Measurements from ENCODE around the gene ACHE. TPM values are rescaled to one million over a fixed set of nuclear protein-coding genes. Genes with fewer than 3 reads are reported as not detected.

The ACHE gene
- total RNA-seq, 1 experiment from 2014 or later: 10.4 TPM

GRCh38 chr7:100884736-100885439, 10.8 kb downstream of the ACHE start:
- POLR2A ChIA-PET: interaction anchor here (0.7 kb wide), 2 partner anchors 59 to 417 kb away, joined by 3 to 6 read pairs; no protein-coding TSS in a partner anchor
- peaks cover 19% of the 10 kb centered on the region for H3K36me3 ChIP-seq (ENCODE audit: control insufficient read depth, insufficient read depth, low read length)
- no peak for ATAC-seq
- TSS peak; percentile 63 for BruUV-seq (replicated peaks)
- no peaks in the 10 kb centered on the region for H3K9me3 ChIP-seq (ENCODE audit: control insufficient read depth, insufficient read depth, low read depth, low read length)
- in situ Hi-C loops (cut with HindIII; ENCODE audit: low pct_unique_long_range_greater_than_20kb, low sequenced_read_pairs): no loop called here
- TF ChIP-seq, protein P1, sequence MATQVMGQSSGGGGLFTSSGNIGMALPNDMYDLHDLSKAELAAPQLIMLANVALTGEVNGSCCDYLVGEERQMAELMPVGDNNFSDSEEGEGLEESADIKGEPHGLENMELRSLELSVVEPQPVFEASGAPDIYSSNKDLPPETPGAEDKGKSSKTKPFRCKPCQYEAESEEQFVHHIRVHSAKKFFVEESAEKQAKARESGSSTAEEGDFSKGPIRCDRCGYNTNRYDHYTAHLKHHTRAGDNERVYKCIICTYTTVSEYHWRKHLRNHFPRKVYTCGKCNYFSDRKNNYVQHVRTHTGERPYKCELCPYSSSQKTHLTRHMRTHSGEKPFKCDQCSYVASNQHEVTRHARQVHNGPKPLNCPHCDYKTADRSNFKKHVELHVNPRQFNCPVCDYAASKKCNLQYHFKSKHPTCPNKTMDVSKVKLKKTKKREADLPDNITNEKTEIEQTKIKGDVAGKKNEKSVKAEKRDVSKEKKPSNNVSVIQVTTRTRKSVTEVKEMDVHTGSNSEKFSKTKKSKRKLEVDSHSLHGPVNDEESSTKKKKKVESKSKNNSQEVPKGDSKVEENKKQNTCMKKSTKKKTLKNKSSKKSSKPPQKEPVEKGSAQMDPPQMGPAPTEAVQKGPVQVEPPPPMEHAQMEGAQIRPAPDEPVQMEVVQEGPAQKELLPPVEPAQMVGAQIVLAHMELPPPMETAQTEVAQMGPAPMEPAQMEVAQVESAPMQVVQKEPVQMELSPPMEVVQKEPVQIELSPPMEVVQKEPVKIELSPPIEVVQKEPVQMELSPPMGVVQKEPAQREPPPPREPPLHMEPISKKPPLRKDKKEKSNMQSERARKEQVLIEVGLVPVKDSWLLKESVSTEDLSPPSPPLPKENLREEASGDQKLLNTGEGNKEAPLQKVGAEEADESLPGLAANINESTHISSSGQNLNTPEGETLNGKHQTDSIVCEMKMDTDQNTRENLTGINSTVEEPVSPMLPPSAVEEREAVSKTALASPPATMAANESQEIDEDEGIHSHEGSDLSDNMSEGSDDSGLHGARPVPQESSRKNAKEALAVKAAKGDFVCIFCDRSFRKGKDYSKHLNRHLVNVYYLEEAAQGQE (IDR thresholded peaks at IDR 0.05; ENCODE audit: insufficient read depth in 1 of 2, low read depth in 2 of 2, low read length in 1 of 2): no peak
- 0 out of 2 replicates have a peak, but pooled peaks have one; percentile 28 for TF ChIP-seq POLR2AphosphoS5 (IDR thresholded peaks at IDR 0.05; ENCODE audit: low read depth, low read length)
- TF ChIP-seq SIN3A (IDR thresholded peaks at IDR 0.05; ENCODE audit: borderline replicate concordance, insufficient read depth, low read depth, low read length): no peak
- TF ChIP-seq TCF7L2 (IDR thresholded peaks at IDR 0.05; ENCODE audit: low read depth, low read length): no peak
- TF ChIP-seq CTCF (IDR thresholded peaks at IDR 0.05): no peak
- H3K27me3 ChIP-seq (ENCODE audit: control insufficient read depth, insufficient read depth, low read length): no peaks in the 10 kb centered on the region
- intact Hi-C loops (cut with micrococcal nuclease; ENCODE audit: unreplicated experiment): no loop called here
- no peak overlapping the region for H3K4me3 ChIP-seq (ENCODE audit: low read depth in 2 of 2, low read length in 2 of 2)
- no peak for DNase-seq (ENCODE audit: low read depth, low spot score)
- CTCF ChIA-PET: no interaction called here
- H3K27ac ChIP-seq (ENCODE audit: low read length): no peak overlapping the region
- peaks cover 18% of the 10 kb centered on the region for H3K4me1 ChIP-seq (ENCODE audit: control insufficient read depth, insufficient read depth, low read length)

GRCh38 chr7:100882785-100883526, 12.7 kb downstream of the ACHE start:
- H3K36me3 ChIP-seq (ENCODE audit: control insufficient read depth, insufficient read depth, low read length): peaks cover 18% of the 10 kb centered on the region
- DNase-seq (ENCODE audit: low read depth, low spot score): no peak
- POLR2A ChIA-PET: no interaction called here
- no peak for ATAC-seq
- intact Hi-C loops (cut with micrococcal nuclease; ENCODE audit: unreplicated experiment): no loop called here
- H3K4me1 ChIP-seq (ENCODE audit: control insufficient read depth, insufficient read depth, low read length): peaks cover 10% of the 10 kb centered on the region
- BruUV-seq (replicated peaks): no TSS peak
- H3K27me3 ChIP-seq (ENCODE audit: control insufficient read depth, insufficient read depth, low read length): no peaks in the 10 kb centered on the region
- CTCF ChIA-PET: no interaction called here
- H3K4me3 ChIP-seq (ENCODE audit: low read depth in 2 of 2, low read length in 2 of 2): no peak overlapping the region
- H3K27ac ChIP-seq (ENCODE audit: low read length): peak overlapping the region; percentile 14
- TF ChIP-seq SIN3A (IDR thresholded peaks at IDR 0.05; ENCODE audit: borderline replicate concordance, insufficient read depth, low read depth, low read length) (no peak), TCF7L2 (IDR thresholded peaks at IDR 0.05; ENCODE audit: low read depth, low read length) (no peak), CTCF (IDR thresholded peaks at IDR 0.05) (no peak), POLR2AphosphoS5 (IDR thresholded peaks at IDR 0.05; ENCODE audit: low read depth, low read length) (no peak)
- TF ChIP-seq, protein P1 (IDR thresholded peaks at IDR 0.05; ENCODE audit: insufficient read depth in 1 of 2, low read depth in 2 of 2, low read length in 1 of 2): no peak
- H3K9me3 ChIP-seq (ENCODE audit: control insufficient read depth, insufficient read depth, low read depth, low read length): no peaks in the 10 kb centered on the region
- in situ Hi-C loops (cut with HindIII; ENCODE audit: low pct_unique_long_range_greater_than_20kb, low sequenced_read_pairs): no loop called here
